Measurements from ENCODE around the gene HOXA11. TPM values are rescaled to one million over a fixed set of nuclear protein-coding genes. Genes with fewer than 3 reads are reported as not detected.

Gene HOXA11
- total and polyA plus RNA-seq, 2 of the 4 experiments (the other 2 are of a cell fraction): 0.05 TPM; not detected in 1

DNA sequence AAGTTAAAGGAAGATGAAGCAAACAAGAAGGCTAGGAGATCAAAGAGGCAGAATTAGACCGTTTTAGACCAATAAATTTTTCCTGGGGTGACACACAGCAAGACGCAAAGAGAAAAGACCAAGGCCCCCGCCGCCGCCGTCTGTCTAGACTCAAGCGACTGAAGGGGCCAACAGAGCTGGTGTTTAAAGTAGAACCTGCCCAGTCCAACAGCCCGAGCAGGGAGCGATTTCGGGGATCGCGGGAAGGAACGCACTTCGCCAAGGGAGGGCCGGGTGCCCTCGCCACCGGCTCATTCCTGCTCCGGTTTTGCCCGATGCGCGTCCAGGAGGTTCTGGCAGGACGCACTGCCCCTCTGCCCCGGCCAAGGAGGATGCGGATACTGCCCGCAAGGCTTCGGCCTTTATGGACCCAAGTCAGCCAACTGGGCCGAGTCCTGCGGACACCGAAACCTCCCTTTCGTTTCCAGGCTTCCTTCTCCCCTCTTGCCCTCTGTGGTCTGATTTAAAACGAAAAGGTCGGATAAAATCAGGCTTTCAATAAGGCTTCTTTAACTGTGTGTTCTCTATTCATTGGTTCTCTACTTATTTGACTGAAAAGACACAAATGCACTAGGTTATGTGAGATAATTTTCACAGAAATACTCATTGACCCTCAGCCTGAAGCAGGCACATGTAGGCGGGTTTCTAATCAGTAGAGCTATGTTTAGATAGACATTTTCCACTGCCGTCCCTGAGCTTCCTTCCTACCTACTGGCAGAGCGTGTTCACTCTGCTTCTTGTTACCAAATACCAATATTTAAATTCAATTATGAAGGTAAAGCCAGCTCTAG is 26.4 kb downstream of the HOXA11 start:
- no peak overlapping the region for H3K4ac ChIP-seq (ENCODE audit: low read depth, low read length)
- DNase-seq (no peak), ATAC-seq (ENCODE audit: low read depth) (no peak)
- H2BK15ac ChIP-seq (ENCODE audit: low read depth, low read length): no peak overlapping the region
- peaks cover 7% of the 10 kb centered on the region for H3K27me3 ChIP-seq (ENCODE audit: control insufficient read depth, insufficient read depth, low read length)
- dilution Hi-C loops (cut with HindIII; ENCODE audit: low sequenced_read_pairs, unreplicated experiment) (no loop called here), in situ Hi-C loops (cut with MboI; ENCODE audit: low sequenced_read_pairs) (loop anchor here (5.0 kb wide), 2 partner anchors 791 to 1306 kb away; no protein-coding TSS in a partner anchor), intact Hi-C loops (cut with micrococcal nuclease) (no loop called here)
- no peak overlapping the region for H3K23ac ChIP-seq (ENCODE audit: low read depth, low read length)
- WGBS, 2 experiments (ENCODE audit: extremely low coverage in 2 of 2, insufficient read length in 1 of 2): 84% methylated on average over 18 of the region's 35 CpGs; no CpG with 5 or more reads in 1 of the 2 experiments
- no peak overlapping the region for H2BK120ac ChIP-seq (ENCODE audit: low read depth, low read length)
- H3K9ac ChIP-seq (ENCODE audit: low read depth, low read length): no peak overlapping the region
- H2BK20ac ChIP-seq (ENCODE audit: low read depth, low read length): no peak overlapping the region
- no peak overlapping the region for H3K14ac ChIP-seq (replicated peaks; ENCODE audit: low read depth, low read length)
- BruUV-seq (replicated peaks): no TSS peak
- no peak overlapping the region for H3K27ac ChIP-seq (ENCODE audit: insufficient read depth, low read length)
- POLR2A ChIA-PET (ENCODE audit: unreplicated experiment): no interaction called here
- H2AK9ac ChIP-seq (replicated peaks; ENCODE audit: low read depth, low read length, poor library complexity): no peak overlapping the region
- H3K4me1 ChIP-seq (ENCODE audit: control insufficient read depth, insufficient read depth, low read length): peaks cover 1% of the 10 kb centered on the region; the same call in 1 of the 2 replicates
- no peaks in the 10 kb centered on the region for H3K9me3 ChIP-seq (ENCODE audit: control insufficient read depth, insufficient read depth, low read length)
- CTCF ChIA-PET: interaction anchor here (1.3 kb wide), 1 partner anchor 789 kb away, joined by 4 read pairs; no protein-coding TSS in a partner anchor
- H4K8ac ChIP-seq (ENCODE audit: low read depth in 2 of 2, low read length in 2 of 2): no peak overlapping the region
- H3K56ac ChIP-seq (ENCODE audit: extremely low read depth, insufficient read depth, low read length): no peak overlapping the region
- no peak overlapping the region for H3K18ac ChIP-seq (ENCODE audit: low read depth, low read length)
- 0 out of 4 replicates have a peak, but pooled peaks cover 0 to 4% of the 10 kb centered on the region in 2 experiments for H3K79me1 ChIP-seq (ENCODE audit: low read depth in 1 of 2, low read length in 2 of 2)
- H3K36me3 ChIP-seq (ENCODE audit: control insufficient read depth, insufficient read depth, low read length): no peaks in the 10 kb centered on the region
- H4K91ac ChIP-seq (ENCODE audit: insufficient read depth, low read depth, low read length): no peak overlapping the region
- H4K20me1 ChIP-seq (ENCODE audit: insufficient read depth, low read length): no peaks in the 10 kb centered on the region
- no peak overlapping the region for H3K4me3 ChIP-seq (ENCODE audit: insufficient read depth, low read depth, low read length)
- H4K5ac ChIP-seq (ENCODE audit: low read depth, low read length): no peak overlapping the region
- no peak overlapping the region for H2BK5ac ChIP-seq (ENCODE audit: low read depth, low read length, poor library complexity, severe bottlenecking)
- H2AFZ ChIP-seq (replicated peaks; ENCODE audit: low read length, poor library complexity): no peak overlapping the region
- H3K9me1 ChIP-seq (ENCODE audit: insufficient read depth, low read length): peaks cover under 1% of the 10 kb centered on the region; the same call in 1 of the 2 replicates
- no peak overlapping the region for H3K4me2 ChIP-seq (ENCODE audit: low read depth, low read length)
- H2AK5ac ChIP-seq (ENCODE audit: low read depth, low read length): no peak overlapping the region
- no peak for TF ChIP-seq CHD1 (IDR thresholded peaks at IDR 0.05; ENCODE audit: low read depth, low read length)
- no peak for TF ChIP-seq BHLHE40 (IDR thresholded peaks at IDR 0.05; ENCODE audit: low read depth, low read length)
- TF ChIP-seq, protein P1, sequence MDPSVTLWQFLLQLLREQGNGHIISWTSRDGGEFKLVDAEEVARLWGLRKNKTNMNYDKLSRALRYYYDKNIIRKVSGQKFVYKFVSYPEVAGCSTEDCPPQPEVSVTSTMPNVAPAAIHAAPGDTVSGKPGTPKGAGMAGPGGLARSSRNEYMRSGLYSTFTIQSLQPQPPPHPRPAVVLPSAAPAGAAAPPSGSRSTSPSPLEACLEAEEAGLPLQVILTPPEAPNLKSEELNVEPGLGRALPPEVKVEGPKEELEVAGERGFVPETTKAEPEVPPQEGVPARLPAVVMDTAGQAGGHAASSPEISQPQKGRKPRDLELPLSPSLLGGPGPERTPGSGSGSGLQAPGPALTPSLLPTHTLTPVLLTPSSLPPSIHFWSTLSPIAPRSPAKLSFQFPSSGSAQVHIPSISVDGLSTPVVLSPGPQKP (IDR thresholded peaks at IDR 0.05; ENCODE audit: borderline replicate concordance, low read depth, low read length): no peak
- TF ChIP-seq, protein P2, sequence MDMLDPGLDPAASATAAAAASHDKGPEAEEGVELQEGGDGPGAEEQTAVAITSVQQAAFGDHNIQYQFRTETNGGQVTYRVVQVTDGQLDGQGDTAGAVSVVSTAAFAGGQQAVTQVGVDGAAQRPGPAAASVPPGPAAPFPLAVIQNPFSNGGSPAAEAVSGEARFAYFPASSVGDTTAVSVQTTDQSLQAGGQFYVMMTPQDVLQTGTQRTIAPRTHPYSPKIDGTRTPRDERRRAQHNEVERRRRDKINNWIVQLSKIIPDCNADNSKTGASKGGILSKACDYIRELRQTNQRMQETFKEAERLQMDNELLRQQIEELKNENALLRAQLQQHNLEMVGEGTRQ (IDR thresholded peaks at IDR 0.05; ENCODE audit: low read depth, low read length): no peak
- TF ChIP-seq MAFK (IDR thresholded peaks at IDR 0.05; ENCODE audit: low read depth, low read length): no peak
- no peak for TF ChIP-seq POLR2A (IDR thresholded peaks at IDR 0.05; ENCODE audit: low read depth, low read length)
- TF ChIP-seq RCOR1 (IDR thresholded peaks at IDR 0.05; ENCODE audit: insufficient replicate concordance, low read length): no peak
- no peak for TF ChIP-seq NFE2L2 (IDR thresholded peaks at IDR 0.05; ENCODE audit: low read depth, low read length)
- TF ChIP-seq SMC3 (IDR thresholded peaks at IDR 0.05; ENCODE audit: low read depth, low read length): no peak
- TF ChIP-seq CEBPB (IDR thresholded peaks at IDR 0.05; ENCODE audit: low read depth, low read length): no peak
- no peak for TF ChIP-seq RAD21 (IDR thresholded peaks at IDR 0.05; ENCODE audit: low read length)
- TF ChIP-seq FOS (IDR thresholded peaks at IDR 0.05; ENCODE audit: low read depth, low read length): no peak
- TF ChIP-seq, protein P3, sequence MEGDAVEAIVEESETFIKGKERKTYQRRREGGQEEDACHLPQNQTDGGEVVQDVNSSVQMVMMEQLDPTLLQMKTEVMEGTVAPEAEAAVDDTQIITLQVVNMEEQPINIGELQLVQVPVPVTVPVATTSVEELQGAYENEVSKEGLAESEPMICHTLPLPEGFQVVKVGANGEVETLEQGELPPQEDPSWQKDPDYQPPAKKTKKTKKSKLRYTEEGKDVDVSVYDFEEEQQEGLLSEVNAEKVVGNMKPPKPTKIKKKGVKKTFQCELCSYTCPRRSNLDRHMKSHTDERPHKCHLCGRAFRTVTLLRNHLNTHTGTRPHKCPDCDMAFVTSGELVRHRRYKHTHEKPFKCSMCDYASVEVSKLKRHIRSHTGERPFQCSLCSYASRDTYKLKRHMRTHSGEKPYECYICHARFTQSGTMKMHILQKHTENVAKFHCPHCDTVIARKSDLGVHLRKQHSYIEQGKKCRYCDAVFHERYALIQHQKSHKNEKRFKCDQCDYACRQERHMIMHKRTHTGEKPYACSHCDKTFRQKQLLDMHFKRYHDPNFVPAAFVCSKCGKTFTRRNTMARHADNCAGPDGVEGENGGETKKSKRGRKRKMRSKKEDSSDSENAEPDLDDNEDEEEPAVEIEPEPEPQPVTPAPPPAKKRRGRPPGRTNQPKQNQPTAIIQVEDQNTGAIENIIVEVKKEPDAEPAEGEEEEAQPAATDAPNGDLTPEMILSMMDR (conservative IDR thresholded peaks at IDR 0.05; ENCODE audit: low read depth, low read length): no peak
- TF ChIP-seq MAZ (IDR thresholded peaks at IDR 0.05; ENCODE audit: borderline replicate concordance, low read depth, low read length): no peak

Measured in IMR-90 (cell line).